ENCODE data around the gene MYL4.
"Not testable (repeated sequence)": the region's sequence is repeated elsewhere in the genome, so short reads cannot be mapped to it uniquely, and the experiment has no call there.

Gene MYL4

GRCh38 chr17:47243737-47244598, 34.8 kb downstream of the MYL4 start:
- DNase-seq (ENCODE audit: low spot score): no peak

GRCh38 chr17:47244697-47245096, 35.5 kb downstream of the MYL4 start:
- DNase-seq (ENCODE audit: low spot score): no peak

DNA sequence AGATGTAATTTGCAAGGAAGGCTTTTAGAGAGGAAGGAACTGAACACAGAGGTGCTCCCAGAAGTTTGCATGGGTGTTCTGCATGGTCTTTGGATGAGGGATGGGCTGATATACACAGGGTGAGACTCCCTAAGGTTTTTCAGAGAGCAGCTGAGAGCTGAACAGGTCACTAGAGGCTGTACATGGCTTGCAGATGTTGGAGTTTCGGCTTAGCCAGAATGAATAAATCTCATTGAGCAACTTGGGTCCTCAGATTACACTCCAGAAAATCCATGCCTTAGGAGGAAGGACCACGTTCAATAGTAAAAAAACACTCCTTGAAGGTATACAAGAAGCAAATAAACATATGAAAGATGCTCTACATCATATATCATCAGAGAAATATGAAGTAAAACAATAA, 37.0 kb downstream of the MYL4 start:
- no peak for DNase-seq (ENCODE audit: low spot score)

DNA sequence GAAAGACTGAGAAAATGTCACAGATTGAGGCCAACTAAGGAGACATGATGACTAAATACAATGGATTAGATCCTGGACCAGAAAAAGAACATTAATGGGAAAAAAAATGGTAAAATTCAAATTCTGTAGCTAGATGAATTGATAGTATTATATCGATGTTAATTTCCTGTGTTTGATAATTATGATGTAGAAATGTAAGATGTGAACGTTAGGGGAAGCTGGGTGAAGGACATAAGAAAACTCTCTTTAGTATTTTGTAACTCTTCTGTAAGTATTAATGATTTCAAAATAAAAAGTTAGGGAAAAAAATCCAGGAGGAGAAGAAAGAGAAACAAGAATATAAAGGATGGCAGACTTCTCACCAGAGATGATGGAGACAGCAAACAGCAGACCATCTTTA, 41.7 kb downstream of the MYL4 start:
- DNase-seq (ENCODE audit: low spot score): no peak

GRCh38 chr17:47251421-47251940, 42.3 kb downstream of the MYL4 start:
- no peak for DNase-seq (ENCODE audit: low spot score)

GRCh38 chr17:47252209-47252608, 43.1 kb downstream of the MYL4 start:
- no peak for DNase-seq (ENCODE audit: low spot score)

- no peak for DNase-seq (ENCODE audit: low spot score)
Observed at GRCh38 chr17:47252766-47253512, 43.8 kb downstream of the MYL4 start.

DNA sequence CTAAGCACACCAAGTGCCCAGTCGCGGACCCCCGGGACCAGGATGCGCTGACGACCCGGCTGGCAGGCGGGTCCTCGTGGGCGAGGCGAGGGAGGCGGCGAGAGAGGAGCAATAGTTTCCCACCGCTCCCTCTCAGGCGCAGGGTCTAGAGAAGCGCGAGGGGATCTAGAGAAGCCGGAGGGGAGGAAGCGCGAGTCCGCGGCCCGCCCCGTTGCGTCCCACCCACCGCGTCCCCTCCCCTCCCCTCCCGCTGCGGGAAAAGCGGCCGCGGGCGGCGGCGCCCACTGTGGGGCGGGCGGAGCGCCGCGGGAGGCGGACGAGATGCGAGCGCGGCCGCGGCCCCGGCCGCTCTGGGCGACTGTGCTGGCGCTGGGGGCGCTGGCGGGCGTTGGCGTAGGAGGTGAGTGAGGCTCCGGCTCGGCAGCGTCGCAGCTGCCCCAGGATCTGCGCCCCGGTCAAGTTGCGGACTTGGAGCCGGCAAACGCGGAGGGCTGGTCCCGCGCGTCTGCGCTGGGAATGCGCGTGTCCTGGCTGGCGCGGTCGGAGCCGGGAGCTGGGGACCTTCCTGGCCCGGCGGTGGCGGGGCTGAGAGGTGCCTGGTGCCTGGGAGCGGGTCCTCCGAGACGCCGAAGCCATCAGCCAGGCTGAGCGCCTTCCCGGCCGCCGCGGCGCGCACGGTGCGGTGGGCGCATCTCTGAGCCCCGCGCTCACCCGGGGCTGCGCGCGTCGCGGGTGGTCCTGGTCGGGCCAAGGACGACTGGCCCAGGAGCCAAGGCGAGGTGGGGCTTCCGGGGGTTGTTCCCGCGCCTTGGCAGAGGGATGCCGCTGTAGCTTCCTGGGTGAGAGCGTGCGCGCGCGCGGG, 44.6 kb downstream of the MYL4 start, which contains the start of gene ITGB3:
Gene ITGB3, plus strand, starts transcription at position 287 of the 862 bp plus-strand sequence. Its CDS starts 35 bp downstream, at position 322.
- peak; percentile 26 for DNase-seq (ENCODE audit: low spot score)

GRCh38 chr17:47254403-47254943, 45.3 kb downstream of the MYL4 start:
- no peak for DNase-seq (ENCODE audit: low spot score)

DNA sequence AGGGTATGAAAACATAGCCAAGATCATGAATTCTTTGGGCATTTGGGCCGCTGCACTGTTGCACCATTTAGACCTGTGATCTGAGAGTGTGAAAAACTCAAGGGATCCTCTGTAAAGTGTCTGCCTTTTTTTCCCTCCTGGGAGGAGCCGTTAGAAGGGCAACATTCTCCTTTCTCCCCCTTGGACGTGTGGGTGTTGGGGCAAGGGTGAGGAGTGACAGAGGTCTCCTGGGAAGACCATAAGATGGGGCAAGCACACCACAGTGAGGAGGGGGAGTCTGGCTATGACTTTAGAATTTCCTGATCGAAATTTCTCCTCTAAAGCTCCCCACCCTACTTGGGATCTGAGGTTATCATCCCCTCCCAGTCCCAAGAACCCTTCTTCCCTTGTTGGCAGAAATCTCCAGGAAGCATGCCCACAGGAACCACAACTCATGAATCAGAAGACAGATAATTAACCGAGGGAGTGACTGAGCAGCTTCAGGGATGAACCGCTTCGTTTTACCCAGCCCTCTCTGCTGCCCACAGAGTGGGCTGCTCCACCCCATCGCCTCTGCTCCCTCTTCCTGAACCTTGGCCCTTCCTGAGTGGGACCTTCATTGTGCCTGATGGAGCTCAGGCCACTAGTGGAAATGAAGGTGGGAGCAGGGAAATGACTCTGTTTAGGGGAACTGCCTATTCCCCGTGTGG, 48.6 kb downstream of the MYL4 start:
- no peak for DNase-seq (ENCODE audit: low spot score)

GRCh38 chr17:47262586-47262985, 53.4 kb downstream of the MYL4 start:
- DNase-seq (ENCODE audit: low spot score): no peak

DNA sequence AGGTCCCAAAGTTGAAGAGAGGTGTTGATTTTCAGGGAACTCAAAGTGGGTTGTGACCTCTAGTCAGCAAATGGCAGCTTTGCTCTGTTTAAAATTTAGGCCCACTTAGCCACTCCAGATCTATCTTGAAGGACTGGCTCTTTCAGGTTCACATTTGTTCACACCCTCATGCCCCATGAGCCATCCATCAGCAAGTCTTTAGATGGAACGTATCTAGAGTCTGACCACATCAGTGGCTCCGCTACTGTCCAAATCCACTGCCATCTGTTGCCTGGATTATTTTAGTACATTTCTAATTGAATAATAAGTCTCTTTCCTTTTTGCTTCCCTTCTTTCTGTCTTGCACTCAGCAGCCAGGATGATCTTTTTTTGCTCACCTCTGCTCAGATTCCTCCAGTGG, 55.0 kb downstream of the MYL4 start:
- DNase-seq (ENCODE audit: low spot score): no peak

DNA sequence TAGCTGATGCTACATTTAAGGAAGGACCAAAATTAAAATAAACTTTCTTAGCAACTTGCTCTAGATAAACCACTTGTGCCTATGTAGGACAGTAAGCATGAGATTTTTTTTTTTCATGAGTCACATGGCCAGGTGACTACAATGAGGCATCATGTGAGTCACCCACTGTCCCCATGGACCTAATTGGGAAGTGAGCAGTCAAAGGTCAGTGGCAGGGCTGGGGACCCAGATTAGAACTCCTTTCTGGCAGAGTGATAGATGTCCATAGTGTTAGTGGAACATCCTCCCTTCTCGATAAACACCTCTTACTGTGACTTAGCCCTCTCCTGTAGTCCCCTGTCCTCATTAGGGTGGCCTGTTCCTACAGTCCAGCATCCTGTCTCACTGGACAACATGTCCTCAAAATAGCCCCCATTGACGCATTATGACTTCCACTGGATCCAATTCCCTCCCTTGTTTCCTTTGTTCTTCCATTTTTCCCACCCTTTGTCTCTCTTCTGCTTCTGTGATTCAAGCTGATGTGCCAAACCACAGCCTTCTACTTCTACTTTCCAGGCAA, 56.9 kb downstream of the MYL4 start:
- DNase-seq (ENCODE audit: low spot score): no peak

DNA sequence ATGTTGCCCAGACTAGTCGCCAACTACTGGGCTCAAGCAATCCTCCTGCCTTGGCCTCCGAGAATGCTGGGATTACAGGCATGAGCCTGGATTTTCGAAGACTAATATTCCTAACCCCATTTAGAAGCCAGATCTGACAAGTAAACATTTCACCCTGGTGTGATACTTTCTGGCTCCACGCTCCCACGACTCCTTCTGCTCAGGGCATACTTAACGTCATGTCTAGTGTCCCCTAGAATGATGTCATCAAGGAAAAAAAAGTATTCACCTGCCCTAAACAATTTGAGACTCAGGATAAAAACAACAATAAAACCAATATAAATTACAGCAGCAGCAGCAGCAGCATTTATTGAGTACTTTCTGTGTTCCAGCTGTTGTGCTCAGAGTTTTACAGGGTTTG, 57.6 kb downstream of the MYL4 start:
- no peak for DNase-seq (ENCODE audit: low spot score)

DNA sequence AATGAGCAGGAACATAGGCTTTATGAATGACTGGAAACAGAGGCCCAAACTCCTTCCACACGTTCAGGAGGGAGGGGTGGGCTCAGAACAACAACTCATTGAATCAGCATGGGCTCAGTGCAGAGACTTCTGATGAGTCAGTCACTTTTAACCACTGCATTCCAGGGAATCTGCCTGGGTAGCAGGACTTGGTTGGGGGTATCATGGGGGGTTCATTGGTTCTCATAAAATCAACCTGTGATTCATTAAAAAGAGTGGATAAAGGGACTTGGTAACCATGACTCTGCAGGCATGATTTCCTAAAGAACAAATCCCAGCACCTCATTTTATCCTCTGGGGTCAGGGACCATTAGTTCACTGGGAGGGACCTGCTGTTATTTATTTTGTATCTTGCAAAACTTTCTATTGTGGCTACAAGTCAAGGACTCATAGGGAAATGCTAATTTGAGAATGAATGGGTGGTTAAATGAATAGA, 58.2 kb downstream of the MYL4 start:
- no peak for DNase-seq (ENCODE audit: low spot score)

DNA sequence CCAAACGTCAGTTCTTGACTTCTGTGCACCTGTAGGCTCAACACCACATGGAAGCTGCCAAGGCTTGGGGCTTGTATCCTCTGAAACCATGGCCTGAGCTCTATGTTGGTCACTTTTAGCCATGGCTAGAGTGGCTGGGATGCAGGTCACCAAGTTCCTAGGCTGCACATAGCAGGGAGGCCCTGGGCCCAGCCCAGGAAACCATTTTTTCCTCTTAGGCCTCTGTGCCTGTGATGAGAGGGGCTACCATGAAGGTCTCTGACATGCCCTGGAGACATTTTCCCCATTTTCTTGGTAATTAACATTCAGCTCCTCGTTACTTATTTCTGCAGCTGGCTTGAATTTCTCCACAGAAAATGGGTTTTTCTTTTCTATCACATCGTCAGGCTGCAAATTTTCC, 59.8 kb downstream of the MYL4 start:
- not testable (repeated sequence) for DNase-seq (ENCODE audit: low spot score)

DNA sequence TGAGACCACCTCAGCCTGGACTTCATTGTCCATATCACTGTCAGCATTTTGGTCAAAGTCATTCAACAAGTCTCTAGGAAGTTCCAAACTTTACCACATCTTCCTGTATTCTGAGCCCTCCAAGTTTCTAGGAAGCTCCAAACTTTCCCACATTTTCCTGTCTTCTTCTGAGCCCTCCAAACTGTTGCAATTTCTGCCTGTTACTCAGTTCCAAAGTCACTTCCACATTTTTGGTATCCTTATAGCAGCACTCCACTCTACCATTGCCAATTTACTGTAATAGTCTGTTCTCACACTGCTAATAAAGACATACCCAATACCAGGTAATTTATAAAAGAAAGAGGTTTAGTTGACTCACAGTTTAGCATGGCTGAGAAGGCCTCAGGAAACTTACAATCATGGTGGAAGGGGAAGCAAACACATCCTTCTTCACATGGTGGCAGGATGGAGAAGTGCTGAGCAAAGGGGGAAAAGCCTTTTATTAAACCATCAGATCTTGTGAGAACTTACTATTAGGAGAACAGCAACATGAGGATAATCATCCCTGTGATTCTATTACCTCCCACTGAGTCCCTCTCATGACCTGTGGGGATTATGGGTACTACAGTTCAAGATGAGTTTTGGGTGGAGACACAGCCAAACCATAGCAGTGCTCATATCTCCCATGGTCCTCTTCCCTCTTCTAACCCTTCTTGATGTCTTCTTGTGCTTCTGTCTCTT, 60.6 kb downstream of the MYL4 start:
- DNase-seq (ENCODE audit: low spot score): not testable (repeated sequence)

GRCh38 chr17:47270946-47271705, 62.0 kb downstream of the MYL4 start:
- DNase-seq (ENCODE audit: low spot score): no peak

- no peak for DNase-seq (ENCODE audit: low spot score)
Observed at GRCh38 chr17:47272491-47272890, 63.3 kb downstream of the MYL4 start.
